Activated T-cell treated with anti-CD3 and anti-CD28 coated beads, Interleukin-2, amount 50 U/mL, for 4 hours (primary cell): ENCODE results near the gene CMYA5. TPM values are rescaled to one million over a fixed set of nuclear protein-coding genes. Genes with fewer than 3 reads are reported as not detected.

ENCODE experiments used
- ATAC-seq, 2 donors: fragments of 200-7000 bp; cut with Tn5 transposase; one replicate each; pipeline ENCODE4 v1.10.0; 2021
- DNase-seq: peaks from one replicate; pipeline ENCODE4 v3.0.0-alpha.2; 2020
- H3K27me3 Mint-ChIP-seq: one replicate; pipeline ENCODE4 v1.8.0; 2021; ENCODE audit warnings: low read depth, mixed read lengths
- H3K36me3 Mint-ChIP-seq: one replicate; pipeline ENCODE4 v1.8.0; 2022; ENCODE audit warnings: mixed read lengths; ENCODE audit not compliant: insufficient read depth
- H3K4me1 Mint-ChIP-seq: one replicate; pipeline ENCODE4 v1.8.0; 2021; ENCODE audit warnings: low read depth, mixed read lengths
- H3K4me3 Mint-ChIP-seq: one replicate; pipeline ENCODE4 v1.8.0; 2021; ENCODE audit warnings: mild to moderate bottlenecking, moderate library complexity, mixed read lengths
- H3K9me3 Mint-ChIP-seq: one replicate; pipeline ENCODE4 v1.8.0; 2021; ENCODE audit warnings: mixed read lengths
- total RNA-seq, 3 donors: library from RNA; stranded (reverse); gene quantifications; one replicate each; pipeline ENCODE4 v1.2.1, GENCODE V29; 2021

CMYA5 gene
- total RNA-seq, 3 donors from 2014 or later, result 0.10 to 0.22 (median 0.11) TPM

DNA sequence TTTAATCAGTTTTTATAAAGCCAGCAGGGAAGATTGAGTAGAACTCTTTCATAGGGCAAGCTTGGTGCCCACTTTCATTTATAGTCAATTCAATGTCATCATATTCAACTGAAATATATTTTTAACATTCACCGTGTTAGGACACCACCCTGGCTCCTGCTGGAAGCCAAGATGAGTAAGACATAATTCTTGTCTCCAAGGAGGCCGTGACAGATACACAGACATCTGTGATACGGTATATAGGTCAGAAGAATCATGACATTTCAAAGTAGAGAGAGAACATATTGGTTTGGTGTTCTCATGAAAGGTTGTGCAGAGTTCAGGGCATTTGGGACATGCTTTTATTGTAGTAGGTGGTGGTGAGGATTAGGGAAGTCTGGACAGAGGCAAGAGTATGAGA, 120.1 kb downstream of the CMYA5 start:
- no peaks in the 10 kb centered on the region for H3K36me3 Mint-ChIP-seq
- peaks cover 2% of the 10 kb centered on the region for H3K27me3 Mint-ChIP-seq
- no peaks in the 10 kb centered on the region for H3K4me1 Mint-ChIP-seq
- no peaks in the 10 kb centered on the region for H3K9me3 Mint-ChIP-seq
- no peak for DNase-seq
- no peak overlapping the region for H3K4me3 Mint-ChIP-seq
- no peak for ATAC-seq

DNA sequence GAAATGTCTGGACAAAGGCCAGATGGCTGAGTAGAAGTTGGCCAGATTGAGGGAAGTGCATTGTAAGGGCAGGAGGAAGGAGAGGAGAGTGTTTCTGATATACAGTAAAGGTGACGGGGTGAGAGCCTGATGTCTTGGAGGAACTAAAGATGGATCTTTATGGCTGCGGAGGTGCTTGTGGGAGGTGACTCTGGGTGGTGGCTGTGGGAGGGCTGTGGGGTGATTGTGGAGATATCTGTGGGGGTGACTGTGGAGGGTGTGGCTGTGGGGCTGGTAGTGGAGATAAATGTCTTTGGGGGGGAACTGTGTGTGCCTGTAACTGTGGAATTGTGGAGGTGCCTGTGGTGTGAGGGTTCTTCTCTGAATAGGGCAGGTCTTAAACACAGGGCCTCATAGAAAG, 121.4 kb downstream of the CMYA5 start:
- Mint-ChIP-seq H3K27me3 (peaks cover 6% of the 10 kb centered on the region), H3K9me3 (no peaks in the 10 kb centered on the region), H3K4me1 (no peaks in the 10 kb centered on the region), H3K36me3 (no peaks in the 10 kb centered on the region), H3K4me3 (no peak overlapping the region)
- ATAC-seq (no peak), DNase-seq (no peak)

DNA sequence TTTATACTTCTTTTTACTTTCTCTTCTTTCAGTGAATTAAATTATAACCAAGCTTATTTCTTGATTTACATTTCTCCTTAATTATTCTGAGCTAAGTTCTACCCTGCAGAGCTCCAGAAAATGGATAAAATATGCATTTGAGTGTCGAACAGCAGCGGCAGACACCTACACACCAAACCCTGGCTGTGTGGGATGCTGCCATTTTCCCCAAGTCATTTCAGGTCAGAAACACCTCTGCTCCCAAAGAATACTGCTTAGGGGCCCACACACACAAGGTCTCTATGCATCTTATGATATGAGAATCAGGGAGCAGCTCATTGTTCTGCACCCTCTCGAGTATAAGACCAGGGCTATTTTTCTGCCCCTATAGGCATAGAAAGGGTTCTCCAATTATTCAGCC, 122.3 kb downstream of the CMYA5 start:
- no peaks in the 10 kb centered on the region for H3K4me1 Mint-ChIP-seq
- ATAC-seq (no peak), DNase-seq (no peak)
- peaks cover 10% of the 10 kb centered on the region for H3K27me3 Mint-ChIP-seq
- no peaks in the 10 kb centered on the region for H3K36me3 Mint-ChIP-seq
- H3K9me3 Mint-ChIP-seq, result no peaks in the 10 kb centered on the region
- no peak overlapping the region for H3K4me3 Mint-ChIP-seq

DNA sequence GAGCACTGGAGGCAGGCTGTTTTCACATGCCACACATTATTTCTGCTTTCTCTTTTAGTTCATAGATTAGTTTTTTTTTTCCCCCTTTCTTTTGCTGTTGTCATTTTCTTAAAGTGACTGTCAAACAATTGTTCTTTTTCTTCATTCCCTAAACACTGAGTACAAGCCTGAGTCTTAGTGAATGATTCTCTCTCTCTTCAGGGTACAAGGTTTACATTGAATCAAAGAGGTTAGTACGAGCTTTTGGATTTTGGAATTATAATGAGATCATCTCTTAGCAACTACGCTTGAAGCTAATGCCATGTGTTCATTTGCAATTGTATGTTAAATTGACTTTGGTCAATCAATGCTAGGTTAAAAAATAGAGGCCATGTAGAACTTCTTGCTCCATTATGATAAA, 125.1 kb downstream of the CMYA5 start:
- Mint-ChIP-seq H3K27me3 (peaks cover 16% of the 10 kb centered on the region), H3K36me3 (peaks cover 3% of the 10 kb centered on the region), H3K4me3 (no peak overlapping the region), H3K4me1 (no peaks in the 10 kb centered on the region), H3K9me3 (peaks cover 12% of the 10 kb centered on the region)
- DNase-seq (no peak), ATAC-seq (no peak)

DNA sequence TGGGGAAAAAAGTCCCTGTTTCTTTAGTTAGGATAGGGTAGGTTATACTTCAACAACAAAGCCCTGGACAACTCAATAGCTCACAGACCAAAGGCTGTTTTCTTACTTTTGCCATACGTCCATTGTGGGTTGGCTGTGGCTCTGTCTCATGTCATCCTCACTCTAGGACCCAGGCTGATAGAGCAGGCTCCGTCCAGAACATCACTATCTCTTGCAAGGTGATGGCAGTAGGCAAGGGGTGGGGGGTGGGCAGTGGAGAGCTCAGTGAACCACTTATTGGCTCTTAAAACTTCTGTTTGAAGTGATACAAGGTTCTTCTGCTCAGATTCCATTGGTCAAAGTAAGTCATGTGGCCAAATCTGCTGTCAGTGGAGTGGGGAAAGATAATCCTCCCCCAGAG, 126.4 kb downstream of the CMYA5 start:
- H3K9me3 Mint-ChIP-seq, result peaks cover 12% of the 10 kb centered on the region
- DNase-seq, result no peak
- H3K36me3 Mint-ChIP-seq, result peaks cover 3% of the 10 kb centered on the region
- no peak overlapping the region for H3K4me3 Mint-ChIP-seq
- no peaks in the 10 kb centered on the region for H3K4me1 Mint-ChIP-seq
- peaks cover 16% of the 10 kb centered on the region for H3K27me3 Mint-ChIP-seq
- ATAC-seq, result no peak

DNA sequence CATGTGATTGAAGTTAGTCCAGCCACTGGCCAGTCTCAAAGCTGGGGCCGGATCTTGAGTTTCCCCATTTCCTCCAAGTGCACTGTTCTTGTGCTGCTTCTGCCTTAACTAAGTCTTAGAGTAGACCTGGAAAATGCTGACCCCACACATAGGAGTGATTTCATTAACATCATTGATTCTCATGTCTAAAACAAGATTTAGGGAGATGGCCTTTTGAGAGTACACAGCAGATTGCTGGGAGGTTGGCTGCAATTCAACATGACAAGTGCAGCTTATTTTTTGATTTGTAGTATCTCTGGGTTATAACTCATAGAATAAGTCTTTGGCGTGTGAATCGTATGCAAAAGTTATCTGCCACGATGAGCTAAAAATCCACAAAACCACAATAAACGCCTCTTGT, 131.0 kb downstream of the CMYA5 start:
- peaks cover 12% of the 10 kb centered on the region for H3K9me3 Mint-ChIP-seq
- H3K4me1 Mint-ChIP-seq, result no peaks in the 10 kb centered on the region
- no peak overlapping the region for H3K4me3 Mint-ChIP-seq
- H3K27me3 Mint-ChIP-seq, result peaks cover 17% of the 10 kb centered on the region
- peaks cover 3% of the 10 kb centered on the region for H3K36me3 Mint-ChIP-seq
- DNase-seq, result no peak
- ATAC-seq, result no peak

DNA sequence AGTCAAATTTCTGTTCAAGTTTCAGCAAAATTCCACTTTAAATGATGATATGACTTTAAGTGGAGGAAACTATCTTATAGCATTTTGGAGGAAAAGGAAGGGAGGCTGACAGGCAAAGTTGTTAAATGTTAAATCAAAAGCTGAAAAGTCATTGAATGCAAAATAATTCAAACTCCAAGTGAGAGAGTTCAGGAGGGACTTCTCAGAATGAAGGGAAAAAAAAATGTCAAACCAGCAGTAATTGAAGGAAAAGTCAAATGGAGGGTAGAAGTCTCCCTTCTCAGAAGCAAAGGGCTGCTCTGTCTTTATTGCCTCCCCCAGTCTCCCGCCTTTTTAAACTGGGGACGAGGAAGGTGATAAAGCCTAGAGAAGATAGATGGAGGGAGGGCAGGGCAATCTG, 134.8 kb downstream of the CMYA5 start:
- Mint-ChIP-seq H3K4me3 (no peak overlapping the region), H3K4me1 (no peaks in the 10 kb centered on the region), H3K36me3 (no peaks in the 10 kb centered on the region), H3K9me3 (no peaks in the 10 kb centered on the region), H3K27me3 (peaks cover 10% of the 10 kb centered on the region)
- no peak for ATAC-seq
- no peak for DNase-seq

DNA sequence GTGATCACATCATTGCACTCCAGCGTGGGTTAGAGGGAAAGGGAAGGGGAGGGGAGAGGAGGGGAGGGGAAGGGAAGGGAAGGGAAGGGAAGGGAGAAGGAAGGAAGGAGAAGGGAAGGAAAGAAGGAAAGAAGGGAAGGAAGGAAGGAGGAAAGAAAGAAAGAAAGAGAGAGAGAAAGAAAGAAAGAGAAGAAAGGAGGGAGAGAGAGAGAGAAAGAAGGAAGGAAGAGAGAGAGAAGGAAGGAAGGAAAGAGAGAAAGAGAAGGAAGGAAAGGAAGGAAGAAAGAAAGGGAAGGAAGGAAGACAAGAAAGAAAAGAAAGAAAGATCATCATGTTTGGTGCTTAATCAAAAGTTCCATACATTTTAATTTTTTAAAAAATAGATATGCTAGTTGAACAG, 136.2 kb downstream of the CMYA5 start:
- no peaks in the 10 kb centered on the region for H3K4me1 Mint-ChIP-seq
- H3K9me3 Mint-ChIP-seq, result no peaks in the 10 kb centered on the region
- DNase-seq, result no peak
- ATAC-seq, result no peak
- H3K4me3 Mint-ChIP-seq, result no peak overlapping the region
- no peaks in the 10 kb centered on the region for H3K36me3 Mint-ChIP-seq
- H3K27me3 Mint-ChIP-seq, result peaks cover 15% of the 10 kb centered on the region

DNA sequence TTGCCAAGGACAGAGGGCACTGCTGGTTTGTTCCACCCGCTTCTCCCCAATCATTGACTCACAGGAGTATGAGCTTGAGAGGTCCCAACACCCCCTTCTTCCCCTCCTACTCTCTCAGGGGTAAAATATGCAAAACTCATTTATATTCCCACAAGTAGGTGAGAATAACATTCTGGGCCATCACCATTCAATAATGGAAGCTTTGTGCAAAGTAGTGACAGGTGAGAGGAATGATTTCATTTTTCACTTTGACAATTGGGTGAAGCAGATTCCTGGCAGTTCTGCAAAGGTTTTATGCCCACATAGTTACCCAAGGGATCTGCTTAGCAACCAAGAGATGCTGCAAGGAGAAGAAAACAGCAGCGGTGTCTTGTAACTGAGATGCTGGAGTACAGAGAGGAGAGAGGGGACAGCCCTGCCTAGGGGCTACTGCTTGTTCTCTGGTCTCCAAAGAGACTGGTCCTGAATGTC, 137.6 kb downstream of the CMYA5 start:
- Mint-ChIP-seq H3K4me3 (no peak overlapping the region), H3K27me3 (peaks cover 15% of the 10 kb centered on the region), H3K9me3 (no peaks in the 10 kb centered on the region), H3K4me1 (no peaks in the 10 kb centered on the region), H3K36me3 (no peaks in the 10 kb centered on the region)
- ATAC-seq, result no peak
- no peak for DNase-seq

DNA sequence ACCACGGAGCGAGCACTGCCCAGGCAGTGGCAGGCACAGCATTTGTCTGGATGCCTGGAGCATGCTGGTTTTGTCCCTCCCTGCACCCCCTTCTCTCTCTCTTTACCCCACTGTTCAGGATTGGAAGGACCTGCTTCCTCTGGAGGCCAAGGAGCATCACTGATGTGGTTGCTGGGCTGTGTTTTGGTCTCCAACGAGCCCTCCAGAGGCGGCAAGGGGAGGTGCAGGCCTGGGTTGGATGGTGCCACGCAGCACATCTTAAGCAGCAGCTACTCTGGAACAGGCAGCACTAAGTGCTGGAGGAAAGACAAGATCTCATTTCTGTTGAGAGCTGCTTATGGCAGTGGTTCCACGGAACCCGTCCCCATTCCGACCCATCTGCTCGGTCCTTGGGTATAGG, 139.6 kb downstream of the CMYA5 start:
- ATAC-seq, result no peak
- DNase-seq, result no peak
- Mint-ChIP-seq H3K4me3 (no peak overlapping the region), H3K36me3 (no peaks in the 10 kb centered on the region), H3K4me1 (no peaks in the 10 kb centered on the region), H3K27me3 (peaks cover 15% of the 10 kb centered on the region), H3K9me3 (no peaks in the 10 kb centered on the region)

DNA sequence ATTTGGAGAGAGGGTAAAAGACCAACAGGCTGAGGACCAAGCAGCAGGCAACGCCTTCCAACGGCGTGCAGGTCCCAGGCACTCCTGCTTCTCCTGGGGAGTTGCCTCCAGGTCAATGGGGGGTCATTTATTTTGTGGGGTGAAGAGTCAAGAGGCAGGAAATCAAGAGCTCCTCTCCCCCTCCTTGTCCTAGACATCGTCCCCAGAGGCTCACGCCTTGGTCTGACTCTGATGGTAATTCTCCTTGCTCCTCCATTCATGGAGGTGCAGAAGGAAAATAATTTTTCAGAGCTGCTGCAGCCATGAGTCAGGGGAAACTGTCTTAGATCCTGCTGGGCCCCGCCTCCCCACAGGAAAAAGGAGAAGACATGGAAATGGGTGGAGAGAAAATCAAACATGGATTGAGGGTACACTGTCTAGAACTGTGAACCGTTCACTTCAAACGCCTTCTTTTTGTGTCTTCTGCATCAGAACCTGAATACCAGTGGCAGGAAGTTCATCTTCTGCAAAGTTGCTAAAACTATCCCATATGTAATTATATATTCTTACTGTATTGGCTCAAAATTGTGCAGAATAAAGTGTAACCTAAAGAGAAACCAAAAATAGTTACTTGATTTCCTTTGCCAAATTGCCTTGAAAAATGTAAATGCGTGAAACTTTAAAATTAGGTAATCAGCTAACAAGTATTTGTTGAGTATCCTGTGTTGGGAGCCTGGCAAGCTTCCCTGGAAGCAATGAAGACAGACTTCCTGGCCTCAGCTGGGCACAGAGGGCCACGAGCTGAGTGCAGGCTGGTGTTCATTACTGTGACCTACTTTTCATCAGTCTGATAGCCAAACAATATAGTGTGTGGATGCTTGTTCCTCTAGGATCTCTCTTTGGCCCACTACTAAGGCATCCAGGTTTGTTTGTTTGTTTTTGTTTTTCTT, 142.0 kb downstream of the CMYA5 start:
- Mint-ChIP-seq H3K9me3 (no peaks in the 10 kb centered on the region), H3K27me3 (peaks cover 7% of the 10 kb centered on the region), H3K4me3 (no peak overlapping the region), H3K36me3 (no peaks in the 10 kb centered on the region), H3K4me1 (no peaks in the 10 kb centered on the region)
- ATAC-seq (no peak), DNase-seq (no peak)

DNA sequence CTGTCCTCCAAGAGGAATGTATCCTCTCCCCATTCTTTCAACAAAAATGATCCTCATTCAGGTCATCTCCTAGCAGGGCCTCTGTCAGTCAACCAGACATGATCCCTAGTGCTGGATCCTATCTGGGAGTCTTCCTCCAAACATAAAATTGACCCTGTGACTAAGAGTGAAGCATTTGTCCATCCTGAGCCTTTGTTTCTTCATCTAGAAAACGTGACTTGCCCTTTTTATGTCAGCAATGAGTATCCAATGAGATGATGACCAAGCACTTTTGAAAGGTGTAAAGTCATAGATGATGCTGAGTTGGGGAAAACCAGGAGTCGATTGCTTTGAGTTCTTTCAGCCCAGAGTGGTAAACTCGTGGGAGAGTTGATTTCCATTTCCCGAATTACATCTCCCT, 143.3 kb downstream of the CMYA5 start:
- ATAC-seq, result no peak
- no peaks in the 10 kb centered on the region for H3K9me3 Mint-ChIP-seq
- H3K4me1 Mint-ChIP-seq, result no peaks in the 10 kb centered on the region
- no peaks in the 10 kb centered on the region for H3K36me3 Mint-ChIP-seq
- peaks cover 7% of the 10 kb centered on the region for H3K27me3 Mint-ChIP-seq
- no peak for DNase-seq
- no peak overlapping the region for H3K4me3 Mint-ChIP-seq

DNA sequence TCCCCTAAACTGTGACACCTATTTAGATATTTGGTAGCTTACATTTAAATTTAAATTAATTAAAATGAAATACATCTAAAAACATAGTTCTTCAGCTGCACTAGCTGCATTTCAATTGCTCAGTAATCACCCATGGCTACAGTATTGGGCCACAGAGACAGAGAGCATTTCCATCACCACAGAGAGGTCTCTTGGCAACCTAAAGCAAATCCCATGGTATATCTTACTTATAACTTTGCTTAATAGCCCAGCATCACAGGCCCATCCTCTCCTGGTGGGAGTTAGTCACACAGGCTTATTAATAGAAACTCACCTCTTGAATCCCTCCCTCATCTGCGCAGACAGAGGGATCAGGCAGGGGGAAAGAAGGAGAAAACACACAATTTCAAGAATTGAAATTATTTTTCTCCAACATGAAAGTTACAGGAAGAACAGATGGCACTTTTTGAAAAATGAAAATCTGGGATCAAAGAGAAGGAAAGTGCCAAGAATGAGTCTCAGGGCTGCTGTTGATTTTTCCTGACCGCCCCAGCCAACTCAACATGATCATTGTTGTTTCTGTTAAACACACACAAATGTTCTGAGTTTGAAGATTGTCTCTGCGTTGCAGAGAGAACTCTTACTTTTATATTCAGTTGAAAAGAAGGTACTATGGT, 144.6 kb downstream of the CMYA5 start:
- Mint-ChIP-seq H3K27me3 (peaks cover 9% of the 10 kb centered on the region), H3K9me3 (no peaks in the 10 kb centered on the region), H3K36me3 (no peaks in the 10 kb centered on the region), H3K4me1 (no peaks in the 10 kb centered on the region), H3K4me3 (no peak overlapping the region)
- DNase-seq (no peak), ATAC-seq (no peak)

DNA sequence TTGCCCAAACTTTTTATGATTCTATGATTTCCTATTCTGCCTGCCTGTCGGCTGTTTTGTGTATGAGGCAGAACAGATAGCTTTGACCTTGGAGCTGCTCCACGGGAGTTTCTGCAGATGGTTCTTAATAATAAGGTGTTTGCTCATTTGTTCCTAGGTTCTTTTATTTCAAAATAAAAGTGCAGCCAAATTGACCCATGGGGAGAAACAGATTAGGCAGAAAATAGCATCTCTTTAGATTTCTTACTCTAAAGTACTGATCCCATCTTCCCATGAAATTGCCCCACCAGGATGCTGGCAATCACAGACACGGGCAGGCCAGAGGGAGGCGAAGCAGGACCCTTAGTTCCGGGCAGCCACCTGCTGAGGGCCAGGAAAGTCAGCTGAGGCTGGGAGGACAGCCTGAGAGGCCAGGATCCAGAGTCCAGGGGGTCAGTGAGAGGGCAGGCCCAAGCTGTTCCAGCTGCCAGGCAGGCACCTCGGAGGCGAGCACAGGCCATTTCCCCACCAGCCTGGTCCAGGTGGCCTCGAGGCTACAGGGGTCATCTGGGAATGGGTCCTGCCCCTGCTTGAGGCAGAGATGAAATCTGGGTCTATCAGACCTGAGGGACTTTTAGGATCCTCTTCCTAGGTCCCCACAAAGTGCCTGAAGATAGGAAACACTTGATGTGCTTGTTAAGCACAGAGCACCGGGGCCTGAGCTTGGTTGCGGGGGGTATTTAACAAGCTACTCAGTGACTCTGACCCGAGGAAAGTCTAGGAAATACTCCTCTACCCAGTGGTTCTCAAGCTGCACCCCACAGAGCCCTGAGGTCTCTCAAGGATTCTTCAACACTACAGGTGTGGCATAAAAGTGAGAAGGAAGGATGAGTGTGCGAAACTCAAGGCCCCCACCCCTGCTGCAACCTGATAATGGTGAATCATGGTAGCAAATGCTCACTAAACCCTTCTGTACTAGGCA, 145.4 kb downstream of the CMYA5 start:
- H3K36me3 Mint-ChIP-seq, result no peaks in the 10 kb centered on the region
- no peaks in the 10 kb centered on the region for H3K9me3 Mint-ChIP-seq
- no peaks in the 10 kb centered on the region for H3K4me1 Mint-ChIP-seq
- no peak for DNase-seq
- peaks cover 6% of the 10 kb centered on the region for H3K27me3 Mint-ChIP-seq
- no peak for ATAC-seq
- H3K4me3 Mint-ChIP-seq, result no peak overlapping the region
